HEK293 (cell line): Measurements from ENCODE around the gene PRKCZ.
A peak's percentile ranks its signal among the peaks of the same experiment; 100 is the strongest.

Source experiments
- CTCF ChIA-PET: fragments of 350-600 bp; formaldehyde crosslinking; extraction: SDS; loops from one replicate; lab custom pipeline; 2021; ENCODE audit warnings: antibody characterized with exemption; lab: Yijun Ruan, JAX
- POLR2A ChIA-PET: fragments of 300-600 bp; formaldehyde crosslinking; extraction: SDS; loops from one replicate; lab custom pipeline; 2020; ENCODE audit warnings: antibody characterized with exemption, inconsistent platforms; lab: Yijun Ruan, JAX
- H3K27ac ChIP-seq: fragments of 200-500 bp; sonication (Bioruptor generic); 2 replicates; pipeline ENCODE4 v1.5.1; 2014; ENCODE audit warnings: low read depth, low read length, control low read depth, inconsistent platforms; ENCODE audit errors: extremely low read depth
- H3K36me3 ChIP-seq, 2 experiments: fragments of 200-500 bp in 1 of 2; sonication (Bioruptor generic) in 1 of 2; 1 replicate in 1 of 2; 2 replicates in 1 of 2; pipeline ENCODE4 v1.5.1; 2014 to 2017; ENCODE audit warnings: inconsistent platforms in 2 of 2, low read length in 2 of 2; ENCODE audit not compliant: control insufficient read depth in 2 of 2, insufficient read depth in 1 of 2
- H3K4me1 ChIP-seq: fragments of 200-500 bp; sonication (Bioruptor generic); 2 replicates; pipeline ENCODE4 v1.5.1; 2014; ENCODE audit warnings: mild to moderate bottlenecking, low read length, inconsistent platforms; ENCODE audit not compliant: control insufficient read depth, insufficient read depth
- H3K4me3 ChIP-seq: 2 replicates; pipeline ENCODE4 v1.5.1; 2011; ENCODE audit warnings: low read depth, mild to moderate bottlenecking, control low read depth, low read length, moderate library complexity
- H3K9me3 ChIP-seq: fragments of 200-500 bp; sonication (Bioruptor generic); 2 replicates; pipeline ENCODE4 v1.5.1; 2014; ENCODE audit warnings: low read depth, low read length, inconsistent platforms; ENCODE audit not compliant: control insufficient read depth, insufficient read depth
- BCL11A ChIP-seq: fragments of 450-650 bp; formaldehyde crosslinking; IDR thresholded peaks from 2 replicates; pipeline ENCODE4 v1.5.1; 2016; ENCODE audit warnings: low read depth, missing biosample characterization, missing genetic modification characterization
- EGR2 ChIP-seq: fragments of 450-650 bp; formaldehyde crosslinking; IDR thresholded peaks from 2 replicates; pipeline ENCODE4 v1.5.1; 2016; ENCODE audit warnings: low read depth, missing biosample characterization, missing genetic modification characterization
- FEZF1 ChIP-seq: fragments of 450-650 bp; formaldehyde crosslinking; IDR thresholded peaks from 2 replicates; pipeline ENCODE4 v1.5.1; 2016; ENCODE audit warnings: missing biosample characterization, missing genetic modification characterization
- GFI1B ChIP-seq: fragments of 450-650 bp; formaldehyde crosslinking; IDR thresholded peaks from 2 replicates; pipeline ENCODE4 v1.5.1; 2016; ENCODE audit warnings: missing biosample characterization, missing genetic modification characterization
- KLF8 ChIP-seq: fragments of 450-650 bp; formaldehyde crosslinking; IDR thresholded peaks from 2 replicates; pipeline ENCODE4 v1.5.1; 2016; ENCODE audit warnings: missing biosample characterization, missing genetic modification characterization
- MEIS1 ChIP-seq: sonication (generic); formaldehyde crosslinking; IDR thresholded peaks from 2 replicates; pipeline ENCODE4 v1.8.1; 2022; ENCODE audit warnings: missing genetic modification reagents, mild to moderate bottlenecking, borderline replicate concordance
- OVOL3 ChIP-seq: fragments of 450-650 bp; formaldehyde crosslinking; IDR thresholded peaks from 2 replicates; pipeline ENCODE4 v1.5.1; 2016; ENCODE audit warnings: missing biosample characterization, missing genetic modification characterization
- SALL2 ChIP-seq: fragments of 450-650 bp; formaldehyde crosslinking; IDR thresholded peaks from 2 replicates; pipeline ENCODE4 v1.5.0; 2017; ENCODE audit warnings: missing biosample characterization, mild to moderate bottlenecking, missing genetic modification characterization, borderline replicate concordance
- SP3 ChIP-seq: fragments of 450-650 bp; formaldehyde crosslinking; IDR thresholded peaks from 2 replicates; pipeline ENCODE4 v1.5.1; 2016; ENCODE audit warnings: missing biosample characterization, missing genetic modification characterization
- TCF7L2 ChIP-seq: IDR thresholded peaks from 2 replicates; pipeline ENCODE4 v1.6.1; 2011; ENCODE audit warnings: low read depth, mild to moderate bottlenecking, inconsistent platforms, low read length, moderate library complexity, borderline replicate concordance
- ZFP3 ChIP-seq: fragments of 450-650 bp; formaldehyde crosslinking; IDR thresholded peaks from 2 replicates; pipeline ENCODE4 v1.5.1; 2016; ENCODE audit warnings: low read depth, missing biosample characterization, missing genetic modification characterization
- ZNF146 ChIP-seq: fragments of 450-650 bp; formaldehyde crosslinking; IDR thresholded peaks from 2 replicates; pipeline ENCODE4 v1.5.1; 2016; ENCODE audit warnings: missing biosample characterization, missing genetic modification characterization
- ZNF157 ChIP-seq: fragments of 450-650 bp; formaldehyde crosslinking; IDR thresholded peaks from 2 replicates; pipeline ENCODE4 v1.5.1; 2016; ENCODE audit warnings: missing biosample characterization, missing genetic modification characterization
- ZNF175 ChIP-seq: fragments of 450-650 bp; formaldehyde crosslinking; IDR thresholded peaks from 2 replicates; pipeline ENCODE4 v1.5.1; 2016; ENCODE audit warnings: missing biosample characterization, missing genetic modification characterization
- ZNF248 ChIP-seq: fragments of 450-650 bp; formaldehyde crosslinking; IDR thresholded peaks from 2 replicates; pipeline ENCODE4 v1.5.1; 2017; ENCODE audit warnings: missing biosample characterization, missing genetic modification characterization
- ZNF266 ChIP-seq: fragments of 450-650 bp; formaldehyde crosslinking; IDR thresholded peaks from 2 replicates; pipeline ENCODE4 v1.5.1; 2016; ENCODE audit warnings: missing biosample characterization, missing genetic modification characterization, low read depth
- ZNF404 ChIP-seq: fragments of 450-650 bp; formaldehyde crosslinking; IDR thresholded peaks from 2 replicates; pipeline ENCODE4 v1.5.1; 2017; ENCODE audit warnings: missing biosample characterization, missing genetic modification characterization
- ZNF514 ChIP-seq: fragments of 450-650 bp; formaldehyde crosslinking; IDR thresholded peaks from 2 replicates; pipeline ENCODE4 v1.5.1; 2016; ENCODE audit warnings: missing biosample characterization, missing genetic modification characterization
- ZNF785 ChIP-seq: fragments of 450-650 bp; formaldehyde crosslinking; IDR thresholded peaks from 2 replicates; pipeline ENCODE4 v1.5.1; 2016; ENCODE audit warnings: missing biosample characterization, missing genetic modification characterization
- TF ChIP-seq, protein P1 (sequence below): fragments of 450-650 bp; formaldehyde crosslinking; IDR thresholded peaks from 2 replicates; pipeline ENCODE4 v1.5.1; 2016; ENCODE audit warnings: missing biosample characterization, missing genetic modification characterization
- TF ChIP-seq, protein P2 (sequence below): fragments of 450-650 bp; formaldehyde crosslinking; IDR thresholded peaks from 2 replicates; pipeline ENCODE4 v1.5.1; 2016; ENCODE audit warnings: missing biosample characterization, missing genetic modification characterization
- TF ChIP-seq, protein P3 (sequence below): fragments of 450-650 bp; formaldehyde crosslinking; IDR thresholded peaks from 2 replicates; pipeline ENCODE4 v1.5.1; 2016; ENCODE audit warnings: missing biosample characterization, missing genetic modification characterization, low read depth

The PRKCZ gene

DNA sequence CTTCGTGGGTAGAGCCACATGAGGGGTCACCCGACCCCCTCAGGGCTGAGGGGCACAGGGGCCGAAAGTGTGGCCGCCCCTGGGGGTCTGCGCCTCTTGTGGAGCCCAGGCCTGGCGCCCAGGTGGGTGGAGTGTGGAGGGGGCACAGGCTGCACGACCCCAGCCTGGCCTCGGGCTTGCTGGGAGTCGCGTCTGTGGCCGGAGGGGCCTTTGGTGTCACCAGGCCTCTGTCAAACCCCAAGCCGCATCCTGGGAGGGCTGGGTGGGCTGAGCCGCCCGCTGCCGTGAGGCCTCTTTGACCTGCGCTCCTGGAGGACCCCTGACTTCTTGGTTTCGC lies 83.6 kb downstream of the PRKCZ start:
- Histone ChIP-seq H3K4me1 (peaks cover 3% of the 10 kb centered on the region), H3K36me3 (peaks cover 0 to 16% of the 10 kb centered on the region in 2 experiments; a peak in 1 of 3 replicates), H3K9me3 (no peaks in the 10 kb centered on the region), H3K4me3 (0 out of 2 replicates have a peak overlapping the region, but pooled peaks have one; percentile 8), H3K27ac (no peak overlapping the region)
- ChIA-PET CTCF (interaction anchor here (0.6 to 1.1 kb wide), 2 partner anchors 30 to 193 kb away, joined by 3 to 7 read pairs; no protein-coding TSS in a partner anchor), POLR2A (interaction anchor here (0.8 to 1.1 kb wide), 4 partner anchors 41 to 178 kb away, joined by 3 to 4 read pairs (median 3); partner anchors contain the start of gene FAAP20)
- TF ChIP-seq, protein P1, sequence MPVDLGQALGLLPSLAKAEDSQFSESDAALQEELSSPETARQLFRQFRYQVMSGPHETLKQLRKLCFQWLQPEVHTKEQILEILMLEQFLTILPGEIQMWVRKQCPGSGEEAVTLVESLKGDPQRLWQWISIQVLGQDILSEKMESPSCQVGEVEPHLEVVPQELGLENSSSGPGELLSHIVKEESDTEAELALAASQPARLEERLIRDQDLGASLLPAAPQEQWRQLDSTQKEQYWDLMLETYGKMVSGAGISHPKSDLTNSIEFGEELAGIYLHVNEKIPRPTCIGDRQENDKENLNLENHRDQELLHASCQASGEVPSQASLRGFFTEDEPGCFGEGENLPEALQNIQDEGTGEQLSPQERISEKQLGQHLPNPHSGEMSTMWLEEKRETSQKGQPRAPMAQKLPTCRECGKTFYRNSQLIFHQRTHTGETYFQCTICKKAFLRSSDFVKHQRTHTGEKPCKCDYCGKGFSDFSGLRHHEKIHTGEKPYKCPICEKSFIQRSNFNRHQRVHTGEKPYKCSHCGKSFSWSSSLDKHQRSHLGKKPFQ (tag by site-specific recombination) = no peak
- TF ChIP-seq ZNF404 (tag by site-specific recombination) (no peak), EGR2 (0 out of 2 replicates have a peak, but pooled peaks have one; percentile 5), OVOL3 (tag by site-specific recombination) (no peak), ZNF146 (tag by site-specific recombination) (no peak)
- TF ChIP-seq, protein P2, sequence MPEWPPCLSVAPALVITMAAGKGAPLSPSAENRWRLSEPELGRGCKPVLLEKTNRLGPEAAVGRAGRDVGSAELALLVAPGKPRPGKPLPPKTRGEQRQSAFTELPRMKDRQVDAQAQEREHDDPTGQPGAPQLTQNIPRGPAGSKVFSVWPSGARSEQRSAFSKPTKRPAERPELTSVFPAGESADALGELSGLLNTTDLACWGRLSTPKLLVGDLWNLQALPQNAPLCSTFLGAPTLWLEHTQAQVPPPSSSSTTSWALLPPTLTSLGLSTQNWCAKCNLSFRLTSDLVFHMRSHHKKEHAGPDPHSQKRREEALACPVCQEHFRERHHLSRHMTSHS (tag by site-specific recombination) = no peak

DNA sequence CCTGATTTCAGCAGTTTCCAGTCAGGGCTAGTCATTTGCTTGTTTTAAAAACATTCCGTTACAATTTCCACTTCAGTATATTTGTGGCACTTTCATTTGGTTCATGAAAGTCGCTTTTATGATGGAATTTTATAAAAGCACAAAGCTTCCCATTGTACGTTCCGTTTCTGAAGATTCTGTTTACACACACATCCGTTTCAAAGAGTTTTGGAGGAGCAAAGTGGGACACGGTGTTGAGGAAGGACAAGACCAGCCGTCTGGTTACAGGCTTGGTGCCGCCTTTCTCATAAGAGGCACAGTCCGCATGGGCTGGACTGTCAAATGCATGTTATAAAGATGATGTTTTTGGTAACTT lies 84.0 kb downstream of the PRKCZ start:
- no peak overlapping the region for H3K27ac ChIP-seq
- no peak for TF ChIP-seq ZNF514 (tag by site-specific recombination)
- TF ChIP-seq, all 188 proteins: peak for 0
- H3K4me1 ChIP-seq = peaks cover 3% of the 10 kb centered on the region
- peaks cover 0 to 16% of the 10 kb centered on the region in 2 experiments; a peak in 1 of 3 replicates for H3K36me3 ChIP-seq
- H3K9me3 ChIP-seq = no peaks in the 10 kb centered on the region
- POLR2A ChIA-PET = no interaction called here
- H3K4me3 ChIP-seq = no peak overlapping the region
- CTCF ChIA-PET = interaction anchor here (0.6 kb wide), 2 partner anchors 30 to 40 kb away, joined by 4 to 7 read pairs; no protein-coding TSS in a partner anchor

DNA sequence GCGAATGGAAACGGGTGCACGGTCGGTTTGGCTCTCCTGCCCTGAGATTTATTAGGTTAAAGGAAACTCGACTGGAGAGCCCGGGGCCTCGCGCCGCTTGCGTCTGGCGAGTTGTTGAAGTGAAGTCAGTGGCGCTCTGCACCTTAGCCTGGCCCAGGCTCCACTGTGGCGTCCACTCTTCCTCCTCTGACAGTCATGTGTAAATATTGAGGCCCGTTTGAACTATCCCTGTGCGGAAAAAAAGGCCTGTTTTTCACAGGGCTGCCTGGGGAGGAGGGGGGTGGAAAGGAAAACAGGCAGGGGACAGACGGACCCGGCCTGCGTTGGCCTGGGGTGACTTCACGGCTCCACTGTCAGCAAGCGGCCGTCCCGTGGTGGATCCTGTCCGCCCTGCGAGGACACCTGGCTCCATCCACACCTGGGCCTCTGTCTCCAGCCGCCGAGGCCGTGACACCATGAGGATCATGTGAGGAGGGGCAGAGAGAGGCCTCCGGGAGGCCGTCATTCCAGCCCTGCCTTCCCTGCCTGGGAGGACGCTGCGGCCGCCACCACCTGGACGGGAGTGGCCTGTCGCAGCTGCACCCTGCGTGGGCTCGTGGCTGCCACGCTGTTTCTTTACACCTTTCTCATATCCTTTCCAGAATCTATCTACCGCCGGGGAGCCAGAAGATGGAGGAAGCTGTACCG lies 84.6 kb downstream of the PRKCZ start:
- peaks cover 0 to 16% of the 10 kb centered on the region in 2 experiments; a peak in 1 of 3 replicates for H3K36me3 ChIP-seq
- no peak overlapping the region for H3K27ac ChIP-seq
- ChIA-PET POLR2A (no interaction called here), CTCF (interaction anchor here (0.6 kb wide), 1 partner anchor 40 kb away, joined by 4 read pairs; no protein-coding TSS in a partner anchor)
- TF ChIP-seq ZNF175 = no peak
- TF ChIP-seq FEZF1 = no peak
- TF ChIP-seq ZNF157 (tag by site-specific recombination) = no peak
- TF ChIP-seq KLF8 (tag by site-specific recombination) = no peak
- no peak for TF ChIP-seq ZFP3 (tag by site-specific recombination)
- no peak for TF ChIP-seq SALL2 (tag by site-specific recombination)
- TF ChIP-seq ZNF248 = no peak
- no peak for TF ChIP-seq MEIS1 (CRISPR knock-in tag)
- TF ChIP-seq BCL11A (tag by site-specific recombination) = no peak
- no peak for TF ChIP-seq ZNF266 (tag by site-specific recombination)
- TF ChIP-seq ZNF785 = no peak
- no peak for TF ChIP-seq TCF7L2
- TF ChIP-seq SP3 (tag by site-specific recombination) = no peak
- TF ChIP-seq, protein P3, sequence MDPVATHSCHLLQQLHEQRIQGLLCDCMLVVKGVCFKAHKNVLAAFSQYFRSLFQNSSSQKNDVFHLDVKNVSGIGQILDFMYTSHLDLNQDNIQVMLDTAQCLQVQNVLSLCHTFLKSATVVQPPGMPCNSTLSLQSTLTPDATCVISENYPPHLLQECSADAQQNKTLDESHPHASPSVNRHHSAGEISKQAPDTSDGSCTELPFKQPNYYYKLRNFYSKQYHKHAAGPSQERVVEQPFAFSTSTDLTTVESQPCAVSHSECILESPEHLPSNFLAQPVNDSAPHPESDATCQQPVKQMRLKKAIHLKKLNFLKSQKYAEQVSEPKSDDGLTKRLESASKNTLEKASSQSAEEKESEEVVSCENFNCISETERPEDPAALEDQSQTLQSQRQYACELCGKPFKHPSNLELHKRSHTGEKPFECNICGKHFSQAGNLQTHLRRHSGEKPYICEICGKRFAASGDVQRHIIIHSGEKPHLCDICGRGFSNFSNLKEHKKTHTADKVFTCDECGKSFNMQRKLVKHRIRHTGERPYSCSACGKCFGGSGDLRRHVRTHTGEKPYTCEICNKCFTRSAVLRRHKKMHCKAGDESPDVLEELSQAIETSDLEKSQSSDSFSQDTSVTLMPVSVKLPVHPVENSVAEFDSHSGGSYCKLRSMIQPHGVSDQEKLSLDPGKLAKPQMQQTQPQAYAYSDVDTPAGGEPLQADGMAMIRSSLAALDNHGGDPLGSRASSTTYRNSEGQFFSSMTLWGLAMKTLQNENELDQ (tag by site-specific recombination) = no peak
- TF ChIP-seq GFI1B (tag by site-specific recombination) = no peak
- H3K4me1 ChIP-seq = peaks cover 3% of the 10 kb centered on the region
- H3K4me3 ChIP-seq = no peak overlapping the region
- no peaks in the 10 kb centered on the region for H3K9me3 ChIP-seq
